ENCODE results near the gene RNF121. TPM values are rescaled to one million over a fixed set of nuclear protein-coding genes. Genes with fewer than 3 reads are reported as not detected.
A peak's percentile ranks its signal among the peaks of the same experiment; 100 is the strongest.
"Not testable (repeated sequence)": the region's sequence is repeated elsewhere in the genome, so short reads cannot be mapped to it uniquely, and the experiment has no call there.

Gene RNF121
- total RNA-seq (10 to 100 TPM; 16.4 to 24.6 (median 19.2) TPM), polyA plus RNA-seq (10 to 100 TPM in 1 of 2 donors, 1 to 10 TPM in 1; 8.3 to 25.7 TPM)
- long read RNA-seq, donor 1, transcript RNF121-201 (9 exons, 2,625 nt) = major isoform, 5 of 6 reads
- long read RNA-seq, donor 1, partial matches to known transcripts = 1 of 6 reads
- long read RNA-seq, donor 1, other reads (novel, unspliced or antisense) = 0 of 6 reads
- long read RNA-seq, donor 2, transcript RNF121-201 (9 exons, 2,625 nt) = major isoform, 8 of 13 reads
- long read RNA-seq, donor 2, partial matches to known transcripts = 0 of 13 reads
- long read RNA-seq, donor 2, other reads (novel, unspliced or antisense) = 4 of 13 reads
- long read RNA-seq, donor 3, transcript RNF121-201 (9 exons, 2,625 nt) = major isoform, 13 of 15 reads
- long read RNA-seq, donor 3, partial matches to known transcripts = 0 of 15 reads
- long read RNA-seq, donor 3, other reads (novel, unspliced or antisense) = 1 of 15 reads

DNA sequence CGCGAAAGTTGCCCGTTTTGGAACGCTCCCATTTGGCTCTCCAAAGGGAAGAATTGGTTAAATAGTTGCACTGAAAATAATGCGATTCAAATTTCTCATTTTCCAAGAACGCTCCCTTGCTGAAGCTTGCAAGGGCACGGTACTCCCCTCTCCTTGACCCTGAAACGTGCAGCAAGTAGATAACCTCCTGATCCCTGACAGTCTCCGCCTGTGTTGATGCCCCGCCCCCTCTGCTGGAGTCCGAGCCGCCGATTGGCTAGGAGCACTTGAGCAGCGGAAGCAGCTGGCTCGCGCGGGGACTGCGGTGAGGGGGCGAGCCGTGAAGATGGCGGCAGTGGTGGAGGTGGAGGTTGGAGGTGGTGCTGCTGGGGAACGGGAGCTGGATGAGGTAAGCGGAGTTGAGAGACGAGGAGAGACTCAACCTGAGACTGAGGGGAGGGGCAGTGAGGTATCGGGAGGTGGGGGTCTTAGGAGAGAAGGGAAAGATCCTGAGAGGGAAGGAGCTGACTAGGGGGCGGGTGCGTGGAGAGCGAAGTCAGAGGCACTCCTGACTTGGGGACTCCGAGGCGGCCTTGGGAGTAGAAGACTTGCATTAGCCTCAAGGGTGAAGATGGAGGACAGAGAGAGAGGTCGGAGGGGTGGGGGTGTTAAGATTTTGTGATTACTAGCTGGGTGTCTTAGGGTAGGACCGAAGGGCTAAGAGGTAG is at the start of gene RNF121:
RNF121 (plus strand) TSS at position 310 of the 707 bp plus-strand sequence; CDS start at position 326, 16 bp downstream.
- Histone ChIP-seq H3K4me1 (peaks cover 3 to 47% (median 42%) of the 10 kb centered on the region in 9 donors), H3K27me3 (no peaks in the 10 kb centered on the region), H3K36me3 (peaks cover 0 to 17% (median 0%) of the 10 kb centered on the region in 9 donors), H3K4me3 (peak within 1 kb of the TSS; percentile 61 to 97 (median 77)), H3K27ac (peak within 1 kb of the TSS; percentile 70 to 97 (median 90)), H3K9me3 (no peaks in the 10 kb centered on the region)
- WGBS, 2 donors = 0 to 1% methylated on average over 32 of the region's 32 CpGs
- DNase-seq = peak; percentile 96 to 98
- peak; percentile 98 to 100 (median 99) for ATAC-seq
- TF ChIP-seq, protein P1, sequence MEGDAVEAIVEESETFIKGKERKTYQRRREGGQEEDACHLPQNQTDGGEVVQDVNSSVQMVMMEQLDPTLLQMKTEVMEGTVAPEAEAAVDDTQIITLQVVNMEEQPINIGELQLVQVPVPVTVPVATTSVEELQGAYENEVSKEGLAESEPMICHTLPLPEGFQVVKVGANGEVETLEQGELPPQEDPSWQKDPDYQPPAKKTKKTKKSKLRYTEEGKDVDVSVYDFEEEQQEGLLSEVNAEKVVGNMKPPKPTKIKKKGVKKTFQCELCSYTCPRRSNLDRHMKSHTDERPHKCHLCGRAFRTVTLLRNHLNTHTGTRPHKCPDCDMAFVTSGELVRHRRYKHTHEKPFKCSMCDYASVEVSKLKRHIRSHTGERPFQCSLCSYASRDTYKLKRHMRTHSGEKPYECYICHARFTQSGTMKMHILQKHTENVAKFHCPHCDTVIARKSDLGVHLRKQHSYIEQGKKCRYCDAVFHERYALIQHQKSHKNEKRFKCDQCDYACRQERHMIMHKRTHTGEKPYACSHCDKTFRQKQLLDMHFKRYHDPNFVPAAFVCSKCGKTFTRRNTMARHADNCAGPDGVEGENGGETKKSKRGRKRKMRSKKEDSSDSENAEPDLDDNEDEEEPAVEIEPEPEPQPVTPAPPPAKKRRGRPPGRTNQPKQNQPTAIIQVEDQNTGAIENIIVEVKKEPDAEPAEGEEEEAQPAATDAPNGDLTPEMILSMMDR (IDR thresholded peaks at IDR 0.05) = no peak
- intact Hi-C loops (cut with DNase I) = no loop called here

DNA sequence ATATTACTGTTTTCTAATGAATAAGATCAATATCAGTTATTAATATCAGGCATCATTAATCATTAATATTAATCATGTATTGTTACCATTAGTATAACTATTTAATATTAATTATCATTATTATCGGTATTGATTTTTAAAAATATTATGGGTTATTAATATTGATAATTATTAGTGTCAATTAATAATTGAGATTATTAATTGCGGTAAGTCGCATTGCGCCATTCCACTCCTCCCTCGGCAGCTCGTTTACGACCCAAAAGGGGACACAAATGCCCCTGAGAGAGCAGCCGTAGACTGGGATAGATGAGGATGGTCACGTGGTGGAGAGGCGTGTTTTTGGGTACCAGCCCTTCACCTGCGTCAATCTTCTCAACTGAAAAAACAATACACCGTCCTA is 43.0 kb upstream of the RNF121 start:
- H3K27ac ChIP-seq; H3K4me3 ChIP-seq; H3K27me3 ChIP-seq; H3K36me3 ChIP-seq; ATAC-seq; H3K4me1 ChIP-seq; intact Hi-C loops (cut with DNase I); H3K9me3 ChIP-seq; DNase-seq: not testable (repeated sequence)
- WGBS, 2 donors = 96 to 98% methylated on average over 12 of the region's 12 CpGs

DNA sequence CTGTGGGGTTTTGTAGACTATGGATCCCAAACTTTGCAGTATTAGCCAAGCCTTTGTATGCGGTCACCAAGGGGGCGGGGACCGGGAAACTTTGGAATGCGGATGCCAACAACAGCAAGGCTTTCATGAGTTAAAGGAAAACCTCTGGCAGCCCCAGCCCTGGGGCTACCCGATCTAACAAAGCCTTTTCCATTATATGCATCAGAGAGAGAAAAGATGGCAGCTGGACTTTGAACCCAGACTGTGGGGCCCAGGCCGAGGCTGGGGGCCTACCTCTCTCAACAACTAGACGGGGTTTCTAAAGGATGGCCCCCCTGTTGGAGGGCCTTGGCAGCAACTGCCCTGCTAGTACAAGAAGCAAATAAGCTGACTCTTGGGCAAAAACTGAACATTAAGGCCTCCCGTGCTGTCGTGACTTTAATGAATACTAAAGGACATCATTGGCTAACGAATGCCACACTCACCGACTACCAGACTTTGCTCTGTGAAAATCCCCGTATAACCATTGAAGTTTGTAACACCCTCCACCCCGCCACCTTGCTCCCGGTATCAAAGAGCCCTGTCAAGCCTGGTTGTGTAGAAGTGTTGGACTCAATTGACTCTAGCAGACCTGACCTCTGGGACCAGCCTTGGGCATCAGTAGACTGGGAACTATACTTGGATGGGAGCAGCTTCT is 40.4 kb upstream of the RNF121 start:
- ATAC-seq; H3K27ac ChIP-seq; H3K9me3 ChIP-seq; DNase-seq; H3K36me3 ChIP-seq; H3K4me3 ChIP-seq; H3K4me1 ChIP-seq; H3K27me3 ChIP-seq; intact Hi-C loops (cut with DNase I): not testable (repeated sequence)
- WGBS, 2 donors = 92 to 94% methylated on average over 14 of the region's 14 CpGs

DNA sequence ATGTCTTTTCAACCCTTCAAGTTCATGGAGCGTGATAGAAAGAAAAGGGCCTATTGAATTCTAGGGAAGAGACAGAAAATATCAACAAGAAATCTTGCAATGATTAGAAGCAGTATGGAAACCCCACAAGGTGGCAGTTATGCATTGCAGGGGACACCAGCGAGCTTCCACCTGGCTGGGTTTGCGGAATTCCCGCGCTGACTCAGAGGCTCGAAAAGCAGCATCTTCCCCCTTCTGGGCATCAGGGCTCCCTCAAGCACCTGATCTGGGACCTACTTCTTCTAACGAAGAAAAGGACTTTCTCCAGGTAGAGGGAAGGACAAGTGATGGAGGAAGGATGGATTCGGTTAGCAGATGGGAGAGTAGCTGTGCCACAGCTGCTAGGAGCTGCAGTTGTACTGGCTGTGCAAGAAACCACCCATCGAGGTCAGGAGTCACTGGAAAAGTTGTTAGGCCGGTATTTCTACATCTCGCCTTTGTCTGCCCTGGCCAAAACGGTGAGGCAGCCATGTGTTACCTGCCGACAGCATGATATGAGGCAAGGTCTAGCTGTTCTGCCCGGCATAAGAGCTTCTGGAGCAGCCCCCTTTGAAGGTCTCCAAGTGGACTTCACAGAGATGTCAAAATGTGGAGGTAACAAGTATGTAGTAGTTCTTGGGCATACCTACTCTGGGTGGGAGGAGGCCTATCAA is 39.5 kb upstream of the RNF121 start:
- DNase-seq; H3K27ac ChIP-seq; H3K4me1 ChIP-seq; H3K27me3 ChIP-seq; H3K36me3 ChIP-seq; intact Hi-C loops (cut with DNase I); H3K9me3 ChIP-seq; ATAC-seq; H3K4me3 ChIP-seq: not testable (repeated sequence)
- WGBS, 2 donors = 94 to 95% methylated on average over 13 to 14 of the region's 14 CpGs

DNA sequence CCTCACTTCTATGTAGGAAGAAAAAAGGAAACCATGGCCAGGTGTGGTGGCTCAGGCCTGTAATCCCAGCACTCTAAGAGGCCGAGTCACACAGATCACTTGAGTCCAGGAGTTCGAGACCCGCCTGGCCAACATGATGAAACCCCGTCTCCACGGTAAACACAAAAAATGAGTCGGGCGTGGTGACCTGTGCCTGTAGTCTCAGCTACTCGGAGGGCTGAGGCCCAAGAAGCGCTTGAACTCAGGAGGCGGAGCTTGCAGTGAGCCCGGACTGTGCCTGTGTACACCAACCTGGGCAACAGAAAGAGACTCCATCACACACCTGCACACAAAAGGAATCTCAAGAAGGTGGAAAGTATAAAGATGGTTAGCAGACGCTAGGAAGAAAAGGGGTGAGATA is 32.9 kb upstream of the RNF121 start:
- no peak overlapping the region for H3K27ac ChIP-seq
- no peak overlapping the region for H3K4me3 ChIP-seq
- WGBS, 2 donors = 93 to 94% methylated on average over 12 of the region's 12 CpGs
- no peaks in the 10 kb centered on the region for H3K36me3 ChIP-seq
- no peaks in the 10 kb centered on the region for H3K27me3 ChIP-seq
- intact Hi-C loops (cut with DNase I) = no loop called here
- ATAC-seq (no peak), DNase-seq (no peak)
- H3K4me1 ChIP-seq = no peaks in the 10 kb centered on the region
- H3K9me3 ChIP-seq = peaks cover 0 to 2% (median 0%) of the 10 kb centered on the region in 11 donors
- TF ChIP-seq, protein P1 (IDR thresholded peaks at IDR 0.05) = no peak

DNA sequence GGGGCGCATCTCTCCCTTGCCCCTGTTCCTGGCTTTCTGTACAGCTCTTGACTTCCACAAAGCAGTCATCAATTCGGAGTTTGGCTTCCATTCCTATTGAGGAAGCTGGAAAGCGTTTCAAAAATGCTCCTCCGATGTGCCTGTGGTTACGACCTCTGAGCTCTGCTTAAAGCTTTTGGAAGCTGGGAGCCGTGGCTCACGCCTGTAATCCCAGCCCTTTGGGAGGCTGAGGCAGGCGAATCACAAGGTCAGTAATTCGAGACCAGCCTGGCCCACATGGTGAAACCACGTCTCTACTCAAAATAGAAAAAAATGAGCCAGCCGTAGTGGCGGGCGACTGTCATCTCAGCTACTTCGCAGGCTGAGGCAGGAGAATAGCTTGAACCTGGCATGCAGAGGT is 27.7 kb upstream of the RNF121 start:
- H3K4me1 ChIP-seq; H3K9me3 ChIP-seq; H3K4me3 ChIP-seq; DNase-seq; intact Hi-C loops (cut with DNase I); ATAC-seq; H3K27me3 ChIP-seq; H3K27ac ChIP-seq: not testable (repeated sequence)
- 81 to 86% methylated on average over 14 of the region's 14 CpGs for WGBS, 2 donors
- H3K36me3 ChIP-seq = peaks cover 0 to 23% (median 0%) of the 10 kb centered on the region in 9 donors

All from heart right ventricle (tissue), 16 donors.